GM20431 (cell line): ENCODE data around the gene PTPRD.

Experiments
- in situ Hi-C: fragments of 300-500 bp; cut with MseI, MboI; formaldehyde crosslinking; loops from one replicate; pipeline ENCODE4 v1.15.0; 2020; ENCODE audit warnings: low sequenced_read_pairs; ENCODE audit not compliant: unreplicated experiment

PTPRD gene

GRCh38 chr9:8842402-8843193, 1770.2 kb downstream of the PTPRD start:
- in situ Hi-C loops = no loop called here

DNA sequence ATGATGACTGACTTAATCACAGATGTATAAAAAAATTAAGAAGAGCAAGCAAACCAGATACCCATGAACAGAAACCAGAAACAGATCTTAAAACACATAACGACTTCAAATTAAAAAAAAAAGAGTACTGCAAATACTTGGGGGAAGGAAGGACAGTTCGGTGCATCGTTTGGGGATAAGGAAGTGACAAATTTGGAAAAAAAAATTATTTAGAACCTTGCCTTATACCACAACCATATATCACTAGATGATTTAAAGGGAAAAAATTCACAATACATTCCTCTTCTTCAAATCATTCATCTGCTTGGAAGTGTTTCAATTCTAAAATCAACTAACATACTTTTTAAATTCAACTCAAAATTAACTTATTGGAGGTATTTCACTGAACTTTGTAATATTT, 1774.7 kb downstream of the PTPRD start:
- in situ Hi-C loops = no loop called here

GRCh38 chr9:8835291-8835690, 1777.5 kb downstream of the PTPRD start:
- in situ Hi-C loops = no loop called here

GRCh38 chr9:8832955-8833354, 1779.8 kb downstream of the PTPRD start:
- in situ Hi-C loops = no loop called here

- in situ Hi-C loops = no loop called here
Observed at GRCh38 chr9:8832386-8832785, 1780.4 kb downstream of the PTPRD start.

DNA sequence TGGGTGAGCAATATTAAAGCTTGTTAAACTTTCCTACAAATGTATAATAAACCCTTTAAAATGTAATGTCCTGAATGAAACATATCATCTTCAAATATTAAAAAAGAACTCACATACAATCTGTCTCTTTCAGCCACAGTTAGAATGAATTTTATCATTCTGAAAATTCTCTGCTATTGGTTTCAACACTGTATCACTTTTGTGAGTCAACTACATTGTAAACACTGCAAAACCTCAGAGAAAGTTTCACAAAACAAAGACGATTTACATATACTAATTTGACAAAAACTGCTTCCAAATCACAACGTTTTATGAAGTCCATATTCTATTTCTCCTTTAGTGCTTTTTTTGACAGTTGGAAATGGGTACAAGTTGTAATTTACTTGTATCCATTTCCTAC, 1781.2 kb downstream of the PTPRD start:
- in situ Hi-C loops = no loop called here

DNA sequence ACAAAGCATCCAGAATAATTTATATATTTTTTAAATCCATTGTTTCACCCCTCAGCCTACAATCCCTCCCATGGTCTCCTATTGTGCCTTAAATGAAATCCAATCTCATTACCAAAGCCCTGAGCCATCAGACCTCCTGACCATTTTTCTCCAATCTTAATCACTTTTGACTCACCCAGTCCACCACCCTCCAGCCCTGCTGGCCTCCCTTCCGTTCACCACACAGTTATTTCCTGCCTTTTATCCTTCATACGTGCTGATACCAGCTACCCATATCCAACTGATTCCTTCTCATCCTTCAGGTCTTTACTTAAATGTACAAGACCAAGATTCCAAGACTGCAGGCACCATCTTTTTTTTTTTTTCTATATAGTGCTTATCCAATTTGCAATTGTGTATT, 1786.5 kb downstream of the PTPRD start:
- in situ Hi-C loops = no loop called here

DNA sequence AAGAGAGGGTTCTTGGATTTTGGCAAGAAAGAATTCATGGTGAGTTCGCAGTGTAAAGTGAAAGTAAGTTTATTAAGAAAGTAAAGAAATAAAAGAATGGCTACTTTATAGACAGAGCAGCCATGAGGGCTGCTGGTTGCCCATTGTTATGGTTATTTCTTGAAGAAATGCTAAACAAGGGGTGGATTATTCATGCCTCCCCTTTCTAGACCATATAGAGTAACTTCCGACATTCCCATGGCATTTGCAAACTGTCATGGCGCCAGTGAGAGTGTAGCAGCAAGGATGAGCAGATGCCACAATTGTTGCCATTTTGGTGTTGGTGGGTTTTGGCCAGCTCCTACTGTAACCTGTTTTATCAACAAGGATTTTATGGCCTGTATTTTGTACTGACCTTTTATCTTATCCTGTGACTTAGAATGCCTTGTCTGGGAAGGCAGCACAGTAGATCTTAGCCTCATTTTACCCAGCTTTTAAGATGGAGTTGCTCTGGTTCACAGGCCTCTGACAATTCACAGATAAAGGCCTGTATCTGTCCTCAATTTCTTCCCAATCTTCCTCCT, 1787.1 kb downstream of the PTPRD start:
- in situ Hi-C loops = no loop called here

DNA sequence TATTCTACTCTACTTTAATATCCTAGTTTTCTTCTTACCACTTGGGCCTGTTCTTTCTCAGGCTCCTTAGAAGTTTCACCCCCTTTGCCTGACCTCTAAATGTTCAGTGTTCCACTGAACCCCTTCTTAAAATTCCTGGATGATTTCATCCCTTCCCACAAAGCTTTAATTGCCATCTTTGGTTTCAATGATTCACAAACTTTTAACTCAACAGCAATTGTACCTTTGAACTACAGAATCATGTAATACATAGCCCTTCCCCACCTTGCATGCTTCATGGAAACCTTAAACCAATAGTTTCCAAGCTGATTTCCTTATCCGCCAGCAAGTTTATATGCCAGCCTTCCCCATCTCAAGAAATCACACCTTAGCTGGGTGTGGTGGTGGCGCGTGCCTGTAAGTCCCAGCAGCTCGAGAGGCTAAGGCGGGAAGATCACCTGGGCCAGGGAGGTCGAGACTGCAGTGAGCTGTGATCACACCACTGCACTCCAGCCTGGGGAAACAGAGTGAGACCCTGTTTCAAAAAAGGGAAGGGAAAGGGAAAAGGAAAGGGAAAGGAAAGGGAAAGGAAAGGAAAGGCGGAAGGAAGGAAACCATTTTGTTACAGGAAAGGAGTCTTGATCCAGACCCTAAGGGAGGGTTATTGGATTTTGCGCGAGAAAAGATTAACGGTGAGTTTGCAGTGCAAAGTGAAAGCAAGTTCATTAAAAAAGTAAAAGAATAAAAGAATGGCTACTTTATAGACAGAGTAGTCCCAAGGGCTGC, 1789.5 kb downstream of the PTPRD start:
- in situ Hi-C loops = no loop called here

- in situ Hi-C loops = no loop called here
Observed at GRCh38 chr9:8822667-8823025, 1790.2 kb downstream of the PTPRD start.

GRCh38 chr9:8821910-8822666, 1790.7 kb downstream of the PTPRD start:
- in situ Hi-C loops = no loop called here

DNA sequence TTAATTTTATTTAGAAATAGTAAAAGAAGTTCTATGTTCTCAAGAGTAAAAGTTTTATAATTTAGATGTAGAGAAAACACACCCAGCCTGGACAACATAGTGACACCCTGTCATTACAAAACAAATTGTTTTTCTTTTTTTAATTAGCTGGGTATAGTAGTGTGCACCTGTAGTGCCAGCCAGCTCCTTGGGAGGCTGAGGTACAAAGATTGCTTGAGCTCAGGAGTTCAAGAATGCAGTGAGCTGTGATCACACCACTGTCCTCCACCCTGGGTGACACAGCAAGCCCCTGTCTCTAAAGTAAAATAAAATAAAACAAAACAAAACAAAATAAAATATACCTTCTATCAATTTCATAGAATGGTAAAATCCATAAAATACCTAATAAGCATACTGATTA, 1795.5 kb downstream of the PTPRD start:
- in situ Hi-C loops = no loop called here

GRCh38 chr9:8816361-8816760, 1796.4 kb downstream of the PTPRD start:
- in situ Hi-C loops = no loop called here

DNA sequence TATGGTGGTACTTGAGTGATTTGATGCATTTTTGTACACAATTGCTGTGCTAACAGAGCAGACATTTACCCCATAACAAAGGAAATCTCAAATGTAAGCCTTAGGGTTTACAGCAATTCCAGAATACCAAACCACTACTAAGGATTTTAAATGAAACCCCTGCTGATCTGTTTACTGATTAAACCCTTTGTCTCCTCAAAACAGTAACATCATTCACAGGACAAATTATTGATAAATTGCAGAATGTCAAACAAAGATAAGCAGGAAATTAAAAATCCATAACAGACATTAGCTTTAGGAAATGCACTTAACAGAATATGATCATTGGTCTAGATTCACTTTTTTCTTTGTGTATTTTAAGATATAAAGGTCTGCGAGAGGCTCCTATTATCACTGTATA, 1796.9 kb downstream of the PTPRD start:
- in situ Hi-C loops = no loop called here

GRCh38 chr9:8815219-8815618, 1797.6 kb downstream of the PTPRD start:
- in situ Hi-C loops = no loop called here

- in situ Hi-C loops = no loop called here
Observed at GRCh38 chr9:8812888-8813287, 1799.9 kb downstream of the PTPRD start.

- in situ Hi-C loops = no loop called here
Observed at GRCh38 chr9:8809741-8810140, 1803.1 kb downstream of the PTPRD start.

GRCh38 chr9:8806150-8806549, 1806.7 kb downstream of the PTPRD start:
- in situ Hi-C loops = no loop called here

DNA sequence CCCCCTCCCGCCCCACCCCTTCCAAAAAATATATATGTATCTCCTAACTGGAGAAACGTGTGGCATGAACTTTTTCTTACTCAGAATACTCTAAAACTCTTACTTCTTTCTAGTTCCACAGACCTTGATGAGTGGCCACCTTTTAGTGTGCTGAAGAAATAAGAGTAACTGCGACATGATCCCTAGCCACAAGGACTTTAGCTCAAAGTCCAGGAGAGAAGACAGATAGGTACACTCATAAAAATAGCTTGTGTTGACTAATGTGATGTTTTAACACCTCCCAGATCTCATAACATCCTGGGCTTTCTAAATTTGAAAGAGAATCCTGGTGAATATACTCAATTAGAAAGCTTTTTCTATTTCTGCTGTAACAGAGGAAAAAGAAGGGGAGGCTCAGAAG, 1808.2 kb downstream of the PTPRD start:
- in situ Hi-C loops = no loop called here

DNA sequence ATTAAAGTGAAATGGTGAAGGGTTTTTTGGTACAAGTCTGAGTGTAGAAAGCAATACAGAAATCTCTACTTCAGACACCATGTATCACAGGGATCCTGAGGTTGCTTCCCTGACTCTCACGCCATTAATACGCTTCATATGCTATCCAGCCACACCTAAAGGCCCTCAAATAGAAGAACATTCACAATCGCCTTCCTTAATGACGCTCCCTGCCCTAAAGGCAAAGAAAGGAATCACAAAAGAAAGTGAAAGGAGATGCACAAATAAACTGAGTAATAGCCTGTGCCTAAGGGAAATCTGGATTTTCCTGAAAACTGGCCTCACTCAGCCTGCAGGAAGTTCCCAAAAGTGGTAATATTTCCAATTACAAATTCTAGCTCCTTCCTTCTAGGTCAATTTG, 1810.6 kb downstream of the PTPRD start:
- in situ Hi-C loops = no loop called here

DNA sequence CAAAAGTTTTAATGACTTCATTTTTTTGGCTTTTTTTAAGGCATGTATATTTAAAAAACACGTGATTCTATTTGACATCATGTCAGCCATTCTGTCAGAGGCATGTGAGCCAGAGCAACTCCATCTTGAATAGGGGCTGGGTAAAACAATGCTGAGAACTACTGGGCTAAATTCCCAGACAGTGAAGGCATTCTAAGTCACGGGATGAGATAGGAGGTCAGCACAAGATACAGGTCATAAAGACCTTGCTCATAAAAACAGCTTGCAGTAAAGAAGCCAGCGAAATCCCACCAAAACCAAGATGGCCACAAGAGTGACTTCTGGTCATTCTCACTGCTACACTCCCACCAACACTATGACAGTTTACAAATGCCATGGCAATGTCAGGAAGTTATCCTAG, 1812.6 kb downstream of the PTPRD start:
- in situ Hi-C loops = no loop called here
